ENCODE data around the gene RAB25. TPM values are rescaled to one million over a fixed set of nuclear protein-coding genes. Genes with fewer than 3 reads are reported as not detected.

Gene RAB25
- polyA plus RNA-seq, 1 experiment, result not detected

- CTCF ChIA-PET, result interaction anchor here (1.7 to 33.9 kb wide), 3 partner anchors 12 to 108 kb away, joined by 3 to 983 read pairs (median 113); no protein-coding TSS in a partner anchor
These were observed 56.6 kb downstream of the RAB25 start for GRCh38 chr1:156117414-156118176.

GRCh38 chr1:156118177-156118868, 57.4 kb downstream of the RAB25 start:
- Histone ChIP-seq H3K27me3 (ENCODE audit: control insufficient read depth, insufficient read depth, low read length) (no peaks in the 10 kb centered on the region), H3K4me3 (ENCODE audit: low read depth, low read length) (peak overlapping the region; percentile 100), H3K36me3 (ENCODE audit: control insufficient read depth, insufficient read depth, low read length) (peaks cover 4% of the 10 kb centered on the region)
- ChIA-PET POLR2A (interaction anchor here (1.2 to 1.8 kb wide), 3 partner anchors 10 to 28 kb away, joined by 3 to 12 read pairs (median 7); no protein-coding TSS in a partner anchor), CTCF (interaction anchor here (1.7 to 33.9 kb wide), 3 partner anchors 11 to 107 kb away, joined by 3 to 983 read pairs (median 113); no protein-coding TSS in a partner anchor)
- DNase-seq (ENCODE audit: low read depth), result no peak
- no peak for TF ChIP-seq CTCF (IDR thresholded peaks at IDR 0.05; ENCODE audit: insufficient read depth, low read depth, low read length)

More at GRCh38 chr1:156117414-156118176, 56.6 kb downstream of the RAB25 start:
- Histone ChIP-seq H3K36me3 (ENCODE audit: control insufficient read depth, insufficient read depth, low read length) (peaks cover 4% of the 10 kb centered on the region), H3K27me3 (ENCODE audit: control insufficient read depth, insufficient read depth, low read length) (no peaks in the 10 kb centered on the region), H3K4me3 (ENCODE audit: low read depth, low read length) (peak overlapping the region; percentile 100)
- no peak for DNase-seq (ENCODE audit: low read depth)
- no peak for TF ChIP-seq CTCF (IDR thresholded peaks at IDR 0.05; ENCODE audit: insufficient read depth, low read depth, low read length)
- POLR2A ChIA-PET, result interaction anchor here (0.8 to 1.6 kb wide), 3 partner anchors 11 to 14 kb away, joined by 3 to 8 read pairs (median 7); no protein-coding TSS in a partner anchor

GRCh38 chr1:156119503-156120209, 58.7 kb downstream of the RAB25 start:
- no peak for DNase-seq (ENCODE audit: low read depth)
- CTCF ChIA-PET, result interaction anchor here (0.6 to 33.9 kb wide), 4 partner anchors 10 to 201 kb away, joined by 3 to 983 read pairs (median 58); no protein-coding TSS in a partner anchor
- peaks cover 4% of the 10 kb centered on the region for H3K36me3 ChIP-seq (ENCODE audit: control insufficient read depth, insufficient read depth, low read length)
- H3K4me3 ChIP-seq (ENCODE audit: low read depth, low read length), result peak overlapping the region; percentile 16
- no peaks in the 10 kb centered on the region for H3K27me3 ChIP-seq (ENCODE audit: control insufficient read depth, insufficient read depth, low read length)
- 0 out of 2 replicates have a peak, but pooled peaks have one; percentile 12 for TF ChIP-seq CTCF (IDR thresholded peaks at IDR 0.05; ENCODE audit: insufficient read depth, low read depth, low read length)
- POLR2A ChIA-PET, result interaction anchor here (0.6 to 1.8 kb wide), 3 partner anchors 9 to 341 kb away, joined by 3 to 12 read pairs (median 4); no protein-coding TSS in a partner anchor

Other genes with a start within 250 kb of the RAB25 start
- gene GON4L, start 203.9 kb upstream of the RAB25 start, polyA plus RNA-seq (2011; rRNA removed), result 17.9 and 18.3 TPM in 2 replicates
- 36.0 and 36.6 TPM in 2 replicates for gene SYT11, start 201.6 kb upstream of the RAB25 start, polyA plus RNA-seq (2011; rRNA removed)
- 25.8 and 42.6 TPM in 2 replicates for gene RIT1, start 149.8 kb upstream of the RAB25 start, polyA plus RNA-seq (2011; rRNA removed)
- gene KHDC4, start 126.7 kb upstream of the RAB25 start, polyA plus RNA-seq (2011; rRNA removed), result 39.0 and 39.8 TPM in 2 replicates
- not detected in 2 replicates for gene RXFP4, start 119.5 kb upstream of the RAB25 start, polyA plus RNA-seq (2011; rRNA removed)
- 130 and 213 TPM in 2 replicates for gene ARHGEF2, start 82.6 kb upstream of the RAB25 start, polyA plus RNA-seq (2011; rRNA removed)
- 891 and 935 TPM in 2 replicates for gene SSR2, start 40.2 kb upstream of the RAB25 start, polyA plus RNA-seq (2011; rRNA removed)
- 25.7 and 28.3 TPM in 2 replicates for gene UBQLN4, start 7.4 kb upstream of the RAB25 start, polyA plus RNA-seq (2011; rRNA removed)
- 60.0 and 77.4 TPM in 2 replicates for gene LAMTOR2, start 6.4 kb upstream of the RAB25 start, polyA plus RNA-seq (2011; rRNA removed)
- gene MEX3A, start 21.3 kb downstream of the RAB25 start, polyA plus RNA-seq (2011; rRNA removed), result 1.9 TPM in 2 replicates
- 537 and 840 TPM in 2 replicates for gene LMNA, start 53.6 kb downstream of the RAB25 start, polyA plus RNA-seq (2011; rRNA removed)
- gene SEMA4A, start 92.4 kb downstream of the RAB25 start, polyA plus RNA-seq (2011; rRNA removed), result 0.49 and 0.77 TPM in 2 replicates
- gene SLC25A44, start 132.9 kb downstream of the RAB25 start, polyA plus RNA-seq (2011; rRNA removed), result 21.4 and 25.8 TPM in 2 replicates
- 55.0 and 73.1 TPM in 2 replicates for gene PMF1, start 151.8 kb downstream of the RAB25 start, polyA plus RNA-seq (2011; rRNA removed)
- 0.26 and 0.50 TPM in 2 replicates for gene BGLAP, start 181.0 kb downstream of the RAB25 start, polyA plus RNA-seq (2011; rRNA removed)
- 0.06 and 0.18 TPM in 2 replicates for gene PAQR6, start 186.9 kb downstream of the RAB25 start, polyA plus RNA-seq (2011; rRNA removed)
- 22.8 and 32.6 TPM in 2 replicates for gene SMG5, start 221.7 kb downstream of the RAB25 start, polyA plus RNA-seq (2011; rRNA removed)
- 2.3 and 3.3 TPM in 2 replicates for gene TMEM79, start 223.2 kb downstream of the RAB25 start, polyA plus RNA-seq (2011; rRNA removed)
- gene GLMP, start 234.5 kb downstream of the RAB25 start, polyA plus RNA-seq (2011; rRNA removed), result 31.9 and 41.1 TPM in 2 replicates
- gene VHLL, start 238.1 kb downstream of the RAB25 start, polyA plus RNA-seq (2011; rRNA removed), result not detected in 2 replicates